Measurements from ENCODE around the gene CSMD2.
"Not testable (repeated sequence)": the region's sequence is repeated elsewhere in the genome, so short reads cannot be mapped to it uniquely, and the experiment has no call there.

Gene CSMD2

DNA sequence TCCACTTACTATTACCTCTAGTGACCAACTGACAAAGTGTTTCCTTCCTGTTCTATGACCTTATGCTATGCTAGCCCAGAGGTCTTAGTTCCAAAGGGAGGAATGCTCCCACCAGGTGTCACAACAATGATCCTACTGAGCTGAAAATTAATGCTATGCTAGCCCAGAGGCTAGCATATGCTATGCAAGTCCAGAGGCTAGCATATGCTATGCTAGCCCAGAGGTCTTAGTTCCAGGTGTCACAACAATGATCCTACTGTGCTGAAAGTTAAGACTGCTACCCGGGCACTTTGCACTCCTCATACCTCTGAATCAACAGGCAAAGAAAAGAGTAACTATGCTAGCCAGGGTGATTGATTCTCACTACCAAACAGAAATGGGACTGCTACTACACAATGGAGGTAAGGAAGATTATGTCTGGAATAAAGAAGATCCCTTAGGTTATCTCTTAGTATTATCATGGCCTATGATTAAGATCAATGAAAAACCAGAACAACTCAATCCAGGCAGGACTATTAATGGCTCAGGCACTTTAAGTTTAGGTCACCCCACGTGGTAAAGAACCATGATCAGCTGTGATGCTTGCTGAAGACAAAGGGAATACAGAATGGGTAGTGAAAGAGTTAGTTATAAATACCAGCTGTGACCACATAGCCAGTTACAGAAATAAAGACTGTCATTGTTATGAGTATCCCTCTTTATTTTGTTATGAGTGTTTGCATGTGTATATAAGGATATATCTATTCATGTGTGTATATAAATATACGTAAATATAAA, 114.1 kb downstream of the CSMD2 start:
- no peak for DNase-seq

DNA sequence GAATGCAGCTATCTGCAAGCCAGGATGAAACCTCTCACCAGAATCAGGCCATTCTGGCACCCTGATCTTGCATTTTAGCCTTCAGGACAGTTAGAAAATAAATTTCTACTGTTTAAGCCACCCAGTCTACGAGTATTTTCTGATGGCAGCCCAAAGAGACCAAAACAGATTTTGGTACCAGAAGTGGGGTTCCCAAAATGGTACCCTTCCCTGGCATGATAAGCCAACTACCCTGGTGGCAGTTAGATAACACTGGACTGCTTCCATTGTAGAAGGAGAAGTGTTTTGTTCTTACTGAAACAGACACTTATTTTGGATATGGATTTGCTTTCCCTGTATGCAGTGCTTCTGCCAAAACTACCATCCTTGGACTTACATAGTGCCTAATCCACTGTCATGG, 115.0 kb downstream of the CSMD2 start:
- no peak for DNase-seq

- no peak for DNase-seq
These were observed 115.6 kb downstream of the CSMD2 start for GRCh38 chr1:34049477-34049876.

DNA sequence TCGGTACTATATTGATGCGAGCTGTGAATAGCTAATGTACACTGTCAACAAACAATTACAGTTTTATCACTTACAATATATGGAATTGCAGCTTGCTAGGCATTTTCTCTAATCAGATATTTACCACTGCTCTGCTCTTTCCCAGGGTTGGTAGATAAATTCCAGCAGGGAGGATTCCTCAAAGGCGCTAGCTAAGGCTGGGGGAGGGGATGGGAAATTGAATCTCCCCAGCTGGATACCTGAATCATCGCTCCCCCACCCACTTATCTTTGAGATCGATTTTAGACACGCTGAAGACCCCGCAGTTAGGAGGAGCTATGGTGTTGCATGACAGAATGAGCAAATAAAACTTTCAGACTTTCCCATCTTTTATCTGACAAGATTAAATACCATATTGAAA, 127.2 kb downstream of the CSMD2 start:
- no peak for DNase-seq

- DNase-seq = no peak
These were observed 127.9 kb downstream of the CSMD2 start for GRCh38 chr1:34037109-34037508.

DNA sequence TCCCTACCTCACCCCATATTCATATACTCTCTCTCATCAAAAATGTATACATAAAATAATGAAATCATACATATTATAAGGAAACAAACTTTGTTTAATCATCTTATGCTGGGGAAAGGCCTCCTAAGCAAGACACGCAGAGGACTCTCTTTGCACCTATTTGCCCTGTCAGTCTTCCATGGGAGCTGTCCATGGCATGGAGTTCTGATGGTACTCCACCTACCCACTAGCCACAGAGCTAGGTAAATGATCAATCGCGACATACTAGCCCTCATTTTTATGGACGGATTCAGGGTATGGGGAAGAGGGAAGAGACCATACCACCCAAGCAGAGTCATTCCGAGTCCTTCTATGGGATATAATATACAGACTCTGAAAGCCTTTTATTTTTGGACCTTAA, 131.0 kb downstream of the CSMD2 start:
- no peak for DNase-seq

- no peak for DNase-seq
These were observed 135.1 kb downstream of the CSMD2 start for GRCh38 chr1:34029954-34030353.

DNA sequence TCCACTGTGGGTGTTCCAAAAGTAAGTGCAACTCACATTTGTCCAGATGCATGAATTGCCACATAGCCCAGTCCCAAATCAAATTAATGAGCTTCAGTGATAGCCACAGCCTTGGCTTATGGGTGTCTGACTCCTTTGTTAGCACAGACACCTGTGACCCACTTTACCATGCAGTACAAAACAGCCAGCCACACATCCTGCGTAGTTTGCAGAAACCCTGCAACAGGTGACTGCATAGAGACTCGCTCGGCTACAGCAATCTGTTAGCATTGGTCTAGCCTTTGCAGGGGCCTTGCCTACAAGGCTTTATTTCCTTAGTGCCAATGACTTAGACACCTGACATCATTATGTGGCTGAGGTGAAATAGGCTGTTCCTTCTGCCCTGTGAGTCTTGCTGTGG, 135.5 kb downstream of the CSMD2 start:
- DNase-seq = no peak

- no peak for DNase-seq
These were observed 136.5 kb downstream of the CSMD2 start for GRCh38 chr1:34028381-34029055.

DNA sequence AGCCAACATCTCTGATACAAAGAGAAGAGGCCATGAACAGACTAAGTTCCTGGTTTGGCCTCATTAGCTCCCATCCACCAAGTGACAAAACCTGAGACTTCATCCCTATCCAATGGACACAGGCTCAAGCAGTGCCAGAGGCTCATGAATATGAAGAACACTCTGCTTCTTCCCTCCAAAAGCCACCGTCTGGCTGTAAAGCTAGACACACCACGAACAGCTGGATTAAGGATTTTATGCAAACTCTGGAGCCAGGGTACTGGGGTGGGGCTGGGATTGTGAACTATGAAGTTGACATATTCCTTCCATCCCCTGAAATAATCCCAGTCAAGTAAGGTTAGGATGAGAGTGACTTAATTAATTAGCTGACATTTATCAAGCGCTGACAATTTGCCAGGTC, 139.4 kb downstream of the CSMD2 start:
- DNase-seq = no peak

GRCh38 chr1:34024485-34024884, 140.5 kb downstream of the CSMD2 start:
- DNase-seq = no peak

- no peak for DNase-seq
These were observed 145.1 kb downstream of the CSMD2 start for GRCh38 chr1:34019741-34020552.

DNA sequence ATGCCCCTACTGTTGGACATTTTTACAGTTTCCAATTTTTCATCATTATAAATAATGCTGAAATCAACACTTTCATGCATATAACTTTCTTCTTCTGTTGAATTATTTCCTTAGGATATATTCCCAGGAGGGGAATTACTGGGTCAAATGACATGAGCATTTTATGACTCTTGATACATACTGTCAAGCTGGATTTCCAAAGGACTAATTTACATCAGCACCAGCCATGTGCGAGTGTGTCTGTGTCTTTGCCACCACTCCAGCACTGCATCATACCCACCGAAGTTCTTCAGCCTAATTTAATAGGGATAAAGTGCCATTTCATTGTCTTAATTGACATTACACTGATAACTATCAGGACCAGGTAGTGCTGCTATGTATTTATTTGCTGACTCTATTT, 146.7 kb downstream of the CSMD2 start:
- no peak for DNase-seq

GRCh38 chr1:34016281-34016680, 148.7 kb downstream of the CSMD2 start:
- not testable (repeated sequence) for DNase-seq

DNA sequence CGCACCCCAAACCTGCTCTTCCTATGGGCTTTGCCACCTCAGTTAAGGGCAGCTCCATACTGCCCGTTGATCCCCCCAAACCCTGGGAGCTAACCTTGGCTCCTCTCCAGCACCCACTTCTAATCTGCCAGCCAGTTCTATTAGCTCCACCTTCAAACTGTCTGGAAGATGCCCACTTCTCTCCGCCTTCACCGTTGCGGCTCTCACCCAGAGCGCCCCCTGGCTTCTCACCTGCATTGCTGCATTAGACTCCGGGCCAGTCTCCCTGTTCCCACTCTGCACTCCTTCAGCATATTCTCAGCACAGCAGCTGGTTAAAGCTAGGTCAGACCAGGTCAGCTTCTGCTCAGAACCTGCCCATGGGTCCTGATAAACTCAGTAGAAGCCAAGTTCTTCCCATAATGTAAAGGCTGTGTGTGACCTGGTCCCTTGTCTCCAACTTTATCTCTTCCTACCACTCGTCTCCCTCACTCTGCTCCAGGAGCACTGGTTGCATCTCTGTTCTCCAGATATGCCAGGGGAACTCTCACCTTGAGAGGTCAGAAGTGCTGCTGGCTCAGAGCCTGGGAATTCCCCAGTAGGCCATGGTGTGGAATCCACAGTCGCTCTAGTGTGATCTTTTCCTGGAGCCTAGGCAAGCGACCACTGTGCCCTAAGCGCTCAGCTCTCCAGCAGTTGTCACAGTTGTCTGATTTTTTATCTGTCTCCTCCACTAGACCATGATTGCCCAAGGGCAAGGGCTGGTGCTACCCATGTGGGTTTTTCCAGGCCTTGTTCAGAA, 150.9 kb downstream of the CSMD2 start:
- DNase-seq = peak in 1 of 2 donors; percentile 10

DNA sequence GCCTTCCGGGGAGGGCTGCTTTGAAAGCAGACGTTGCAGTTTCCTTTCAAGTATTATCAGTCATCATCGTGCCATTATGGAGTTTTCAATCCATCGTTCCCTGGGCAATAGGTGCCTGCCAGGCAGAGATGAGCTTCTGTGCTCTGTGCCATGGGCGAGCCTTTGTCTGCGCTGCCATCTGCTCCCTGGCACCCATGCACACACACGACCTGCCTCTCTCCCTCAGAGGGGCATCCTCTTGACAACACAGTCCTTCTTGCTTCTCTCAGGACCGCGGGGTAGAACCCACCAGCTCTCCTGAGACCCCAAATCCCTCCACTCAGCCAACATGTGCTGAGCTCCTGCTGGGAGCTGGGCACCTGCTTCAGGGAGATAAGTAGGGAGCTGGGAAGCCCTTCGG, 151.9 kb downstream of the CSMD2 start:
- no peak for DNase-seq

DNA sequence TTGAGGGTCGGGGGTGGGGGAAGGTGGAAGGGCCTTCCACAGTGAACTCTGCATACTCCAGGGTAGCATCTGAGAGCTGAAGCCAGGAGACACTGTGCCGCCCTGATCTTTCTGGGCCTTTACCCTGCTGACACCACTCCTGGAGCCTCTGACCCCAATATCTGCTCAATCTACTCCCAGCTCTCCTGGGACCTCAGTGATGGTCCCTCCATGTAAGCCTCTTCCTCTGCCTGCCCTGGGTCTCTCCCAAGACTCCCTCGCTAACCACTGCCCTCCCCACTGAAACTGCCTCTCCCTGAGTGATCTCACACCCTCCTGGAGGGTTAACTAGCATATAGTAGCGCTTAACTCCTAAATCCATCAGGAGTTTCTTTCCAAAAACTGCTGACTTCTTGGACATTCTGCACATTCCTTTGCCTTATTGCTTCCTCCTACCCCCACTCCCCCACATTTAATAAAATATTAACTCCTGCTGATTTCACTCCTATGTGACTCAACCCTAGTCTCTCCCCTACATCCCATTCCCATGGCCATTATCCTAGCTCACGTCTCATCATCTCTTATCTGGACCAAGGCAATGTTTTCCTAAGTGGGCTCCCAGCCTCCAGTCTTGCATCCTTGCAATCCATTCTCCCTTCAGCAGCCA, 155.6 kb downstream of the CSMD2 start:
- no peak for DNase-seq

- DNase-seq = no peak
These were observed 157.3 kb downstream of the CSMD2 start for GRCh38 chr1:34007760-34008159.

GRCh38 chr1:34005309-34005708, 159.7 kb downstream of the CSMD2 start:
- no peak for DNase-seq

DNA sequence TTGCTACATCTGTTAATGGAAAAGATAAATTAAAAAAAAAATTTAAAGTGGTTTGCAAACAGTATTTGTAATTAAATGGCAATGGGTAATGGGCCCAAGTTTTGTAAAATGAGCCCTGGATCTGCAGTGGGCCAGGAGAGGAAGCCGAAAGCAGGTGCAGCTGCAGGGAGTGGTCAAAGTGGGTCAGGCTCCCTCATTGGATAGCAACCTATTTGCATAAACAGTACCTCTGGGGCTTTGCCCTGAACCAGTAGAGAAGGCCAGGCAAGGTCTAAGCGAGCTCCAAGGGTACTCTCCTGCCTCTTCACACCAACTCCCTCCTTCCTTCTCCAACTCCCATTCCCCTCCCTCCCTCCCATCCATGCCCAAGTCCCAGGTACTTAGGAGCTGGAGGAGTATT, 162.2 kb downstream of the CSMD2 start:
- DNase-seq = no peak

DNA sequence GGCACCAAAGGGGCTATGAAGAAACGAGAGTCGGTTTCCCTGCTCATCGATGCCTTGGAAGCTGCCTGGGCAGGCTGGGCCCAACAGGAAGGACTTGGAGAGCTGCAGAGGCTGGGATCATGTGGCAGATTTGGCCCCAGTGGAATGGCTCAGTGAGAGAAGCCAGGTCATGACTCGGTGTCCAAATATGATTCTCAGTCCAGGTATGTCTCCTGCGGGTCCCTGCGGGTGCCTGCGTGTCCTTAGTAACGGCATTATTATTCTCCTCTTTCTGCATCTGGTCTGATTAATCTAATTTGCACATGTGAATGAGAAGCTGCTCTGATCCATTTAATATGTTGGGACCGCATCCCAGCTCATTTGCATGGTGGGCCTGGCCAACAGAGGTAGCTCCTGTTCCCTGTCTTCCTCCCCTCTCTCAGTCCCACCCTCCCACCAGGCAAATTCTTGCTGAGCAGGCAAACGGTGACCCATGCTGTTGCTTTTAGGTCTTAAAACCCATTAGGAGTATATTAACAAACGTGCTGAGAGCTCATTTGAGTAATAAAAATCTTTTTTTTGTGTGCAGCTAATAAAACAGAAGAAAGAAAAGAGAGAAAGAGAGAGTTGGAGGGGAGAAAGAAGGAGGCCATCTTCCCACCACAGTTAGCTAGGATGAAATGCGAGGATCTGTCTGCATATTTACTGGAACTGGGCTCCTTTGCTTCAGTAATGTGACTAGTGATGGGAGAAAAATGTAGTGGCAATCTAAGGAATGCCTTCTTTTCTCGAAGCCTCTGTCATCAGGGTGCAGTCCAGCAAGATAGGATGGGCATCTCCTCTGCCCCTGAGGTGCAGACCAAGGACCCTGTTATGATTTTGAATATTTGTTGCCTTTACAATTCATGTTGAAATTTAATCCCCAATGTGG, 167.6 kb downstream of the CSMD2 start:
- no peak for DNase-seq

Measured in stimulated activated CD4-positive, alpha-beta T cell treated with anti-CD3 and anti-CD28 coated beads, Interleukin-2, amount 100 ng/mL, for 48 hours (primary cell).